ENCODE results near the gene IGFBP5. TPM values are rescaled to one million over a fixed set of nuclear protein-coding genes. Genes with fewer than 3 reads are reported as not detected.

IGFBP5 gene
- total RNA-seq, 1 experiment from 2014 or later, result 3.9 TPM

DNA sequence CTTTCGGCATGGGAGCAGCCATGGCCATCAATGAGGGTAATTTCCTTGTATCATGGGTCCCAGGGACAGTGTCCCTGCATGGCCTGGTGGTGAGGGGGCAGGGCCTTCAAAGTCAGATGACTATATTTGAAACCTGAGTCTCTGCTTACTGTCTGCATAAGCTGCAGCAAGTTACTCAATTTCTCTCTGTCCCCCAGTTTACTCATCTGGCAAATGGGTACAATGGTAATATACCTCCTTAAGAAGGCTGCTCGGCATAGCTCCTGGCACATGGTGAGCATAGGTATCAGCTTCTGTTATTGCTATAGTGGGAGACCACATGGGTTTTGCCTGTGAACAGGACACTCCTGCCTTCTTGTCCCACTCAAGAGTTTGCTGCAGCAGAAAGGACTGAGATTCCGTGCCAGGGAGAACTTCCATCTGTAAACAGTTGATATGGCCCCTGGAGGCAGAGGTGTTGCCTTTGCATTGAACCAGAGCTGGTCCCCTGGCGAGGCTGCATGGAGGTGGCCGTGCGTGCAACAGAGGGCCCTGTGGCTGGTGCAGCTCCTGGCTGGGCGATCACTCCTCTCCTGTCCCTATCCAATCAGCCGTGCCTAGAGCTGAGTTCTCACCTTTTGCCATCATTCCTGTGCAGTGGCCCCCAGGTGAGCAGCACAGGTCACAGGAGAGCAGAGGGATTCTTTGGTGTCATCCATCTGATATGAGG is 22.7 kb upstream of the IGFBP5 start:
- RAD21 ChIA-PET (ENCODE audit: low non-redundant PET in 1 of 2, low total read pairs in 2 of 2, uncharacterized antibody in 2 of 2, unreplicated experiment in 2 of 2), result no interaction called here
- DNase-seq (ENCODE audit: low read depth, low spot score) (no peak), ATAC-seq (no peak)
- BruUV-seq (replicated peaks), result no TSS peak
- POLR2A ChIA-PET, result no interaction called here
- H3K27ac ChIP-seq (ENCODE audit: low read depth, low read length), result no peak overlapping the region
- no peak overlapping the region for H3K4me2 ChIP-seq (ENCODE audit: low read length)
- H2AFZ ChIP-seq (ENCODE audit: low read depth, low read length, poor library complexity, severe bottlenecking), result no peak overlapping the region
- H4K20me1 ChIP-seq (ENCODE audit: insufficient read depth), result no peaks in the 10 kb centered on the region
- CTCF ChIA-PET, result no interaction called here
- no peak overlapping the region for H3K9ac ChIP-seq (ENCODE audit: low read length)
- intact Hi-C loops (cut with micrococcal nuclease), result no loop called here
- H3K9me2 ChIP-seq (ENCODE audit: insufficient read depth), result no peaks in the 10 kb centered on the region
- no peaks in the 10 kb centered on the region for H3K9me3 ChIP-seq (ENCODE audit: control insufficient read depth in 1 of 2, insufficient read depth in 1 of 2, low read depth in 1 of 2, low read length in 2 of 2)
- no peak overlapping the region for H3K4me3 ChIP-seq (replicated peaks in 1 of 2; ENCODE audit: low read depth in 1 of 2, low read length in 2 of 2)
- H3K36me3 ChIP-seq (ENCODE audit: control insufficient read depth in 1 of 2, insufficient read depth in 2 of 2, low read length in 2 of 2), result no peaks in the 10 kb centered on the region
- H3K27me3 ChIP-seq (ENCODE audit: insufficient read depth, low read length), result peaks cover 12% of the 10 kb centered on the region; the same call in 1 of the 2 replicates
- TF ChIP-seq, protein P1, sequence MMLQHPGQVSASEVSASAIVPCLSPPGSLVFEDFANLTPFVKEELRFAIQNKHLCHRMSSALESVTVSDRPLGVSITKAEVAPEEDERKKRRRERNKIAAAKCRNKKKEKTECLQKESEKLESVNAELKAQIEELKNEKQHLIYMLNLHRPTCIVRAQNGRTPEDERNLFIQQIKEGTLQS (IDR thresholded peaks at IDR 0.05), result no peak
- TF ChIP-seq CBX3 (IDR thresholded peaks at IDR 0.05; ENCODE audit: low read depth) (no peak), SRF (IDR thresholded peaks at IDR 0.05; ENCODE audit: low read depth) (no peak), SIN3A (IDR thresholded peaks at IDR 0.05; ENCODE audit: low read depth) (no peak), ZFX (IDR thresholded peaks at IDR 0.05) (no peak), RAD21 (IDR thresholded peaks at IDR 0.05; ENCODE audit: low read depth) (no peak), EGR1 (IDR thresholded peaks at IDR 0.05; ENCODE audit: low read depth) (no peak), POLR2AphosphoS5 (IDR thresholded peaks at IDR 0.05; ENCODE audit: low read depth, low read length) (no peak), CEBPB (IDR thresholded peaks at IDR 0.05; ENCODE audit: low read depth) (no peak), EZH2phosphoT487 (IDR thresholded peaks at IDR 0.05; ENCODE audit: borderline replicate concordance) (no peak), EZH2 (IDR thresholded peaks at IDR 0.05) (no peak), JUND (IDR thresholded peaks at IDR 0.05) (no peak)
- TF ChIP-seq, protein P2, sequence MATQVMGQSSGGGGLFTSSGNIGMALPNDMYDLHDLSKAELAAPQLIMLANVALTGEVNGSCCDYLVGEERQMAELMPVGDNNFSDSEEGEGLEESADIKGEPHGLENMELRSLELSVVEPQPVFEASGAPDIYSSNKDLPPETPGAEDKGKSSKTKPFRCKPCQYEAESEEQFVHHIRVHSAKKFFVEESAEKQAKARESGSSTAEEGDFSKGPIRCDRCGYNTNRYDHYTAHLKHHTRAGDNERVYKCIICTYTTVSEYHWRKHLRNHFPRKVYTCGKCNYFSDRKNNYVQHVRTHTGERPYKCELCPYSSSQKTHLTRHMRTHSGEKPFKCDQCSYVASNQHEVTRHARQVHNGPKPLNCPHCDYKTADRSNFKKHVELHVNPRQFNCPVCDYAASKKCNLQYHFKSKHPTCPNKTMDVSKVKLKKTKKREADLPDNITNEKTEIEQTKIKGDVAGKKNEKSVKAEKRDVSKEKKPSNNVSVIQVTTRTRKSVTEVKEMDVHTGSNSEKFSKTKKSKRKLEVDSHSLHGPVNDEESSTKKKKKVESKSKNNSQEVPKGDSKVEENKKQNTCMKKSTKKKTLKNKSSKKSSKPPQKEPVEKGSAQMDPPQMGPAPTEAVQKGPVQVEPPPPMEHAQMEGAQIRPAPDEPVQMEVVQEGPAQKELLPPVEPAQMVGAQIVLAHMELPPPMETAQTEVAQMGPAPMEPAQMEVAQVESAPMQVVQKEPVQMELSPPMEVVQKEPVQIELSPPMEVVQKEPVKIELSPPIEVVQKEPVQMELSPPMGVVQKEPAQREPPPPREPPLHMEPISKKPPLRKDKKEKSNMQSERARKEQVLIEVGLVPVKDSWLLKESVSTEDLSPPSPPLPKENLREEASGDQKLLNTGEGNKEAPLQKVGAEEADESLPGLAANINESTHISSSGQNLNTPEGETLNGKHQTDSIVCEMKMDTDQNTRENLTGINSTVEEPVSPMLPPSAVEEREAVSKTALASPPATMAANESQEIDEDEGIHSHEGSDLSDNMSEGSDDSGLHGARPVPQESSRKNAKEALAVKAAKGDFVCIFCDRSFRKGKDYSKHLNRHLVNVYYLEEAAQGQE (IDR thresholded peaks at IDR 0.05; ENCODE audit: low read depth), result no peak
- TF ChIP-seq, protein P3, sequence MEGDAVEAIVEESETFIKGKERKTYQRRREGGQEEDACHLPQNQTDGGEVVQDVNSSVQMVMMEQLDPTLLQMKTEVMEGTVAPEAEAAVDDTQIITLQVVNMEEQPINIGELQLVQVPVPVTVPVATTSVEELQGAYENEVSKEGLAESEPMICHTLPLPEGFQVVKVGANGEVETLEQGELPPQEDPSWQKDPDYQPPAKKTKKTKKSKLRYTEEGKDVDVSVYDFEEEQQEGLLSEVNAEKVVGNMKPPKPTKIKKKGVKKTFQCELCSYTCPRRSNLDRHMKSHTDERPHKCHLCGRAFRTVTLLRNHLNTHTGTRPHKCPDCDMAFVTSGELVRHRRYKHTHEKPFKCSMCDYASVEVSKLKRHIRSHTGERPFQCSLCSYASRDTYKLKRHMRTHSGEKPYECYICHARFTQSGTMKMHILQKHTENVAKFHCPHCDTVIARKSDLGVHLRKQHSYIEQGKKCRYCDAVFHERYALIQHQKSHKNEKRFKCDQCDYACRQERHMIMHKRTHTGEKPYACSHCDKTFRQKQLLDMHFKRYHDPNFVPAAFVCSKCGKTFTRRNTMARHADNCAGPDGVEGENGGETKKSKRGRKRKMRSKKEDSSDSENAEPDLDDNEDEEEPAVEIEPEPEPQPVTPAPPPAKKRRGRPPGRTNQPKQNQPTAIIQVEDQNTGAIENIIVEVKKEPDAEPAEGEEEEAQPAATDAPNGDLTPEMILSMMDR (IDR thresholded peaks at IDR 0.05 in 2 of 3, conservative IDR thresholded peaks at IDR 0.05 in 1 of 3; ENCODE audit: borderline replicate concordance in 1 of 3, insufficient read depth in 1 of 3, low read depth in 2 of 3, low read length in 2 of 3), result no peak
- TF ChIP-seq, protein P4, sequence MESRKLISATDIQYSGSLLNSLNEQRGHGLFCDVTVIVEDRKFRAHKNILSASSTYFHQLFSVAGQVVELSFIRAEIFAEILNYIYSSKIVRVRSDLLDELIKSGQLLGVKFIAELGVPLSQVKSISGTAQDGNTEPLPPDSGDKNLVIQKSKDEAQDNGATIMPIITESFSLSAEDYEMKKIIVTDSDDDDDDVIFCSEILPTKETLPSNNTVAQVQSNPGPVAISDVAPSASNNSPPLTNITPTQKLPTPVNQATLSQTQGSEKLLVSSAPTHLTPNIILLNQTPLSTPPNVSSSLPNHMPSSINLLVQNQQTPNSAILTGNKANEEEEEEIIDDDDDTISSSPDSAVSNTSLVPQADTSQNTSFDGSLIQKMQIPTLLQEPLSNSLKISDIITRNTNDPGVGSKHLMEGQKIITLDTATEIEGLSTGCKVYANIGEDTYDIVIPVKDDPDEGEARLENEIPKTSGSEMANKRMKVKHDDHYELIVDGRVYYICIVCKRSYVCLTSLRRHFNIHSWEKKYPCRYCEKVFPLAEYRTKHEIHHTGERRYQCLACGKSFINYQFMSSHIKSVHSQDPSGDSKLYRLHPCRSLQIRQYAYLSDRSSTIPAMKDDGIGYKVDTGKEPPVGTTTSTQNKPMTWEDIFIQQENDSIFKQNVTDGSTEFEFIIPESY (IDR thresholded peaks at IDR 0.05; ENCODE audit: extremely low read depth, insufficient replicate concordance, low read length), result no peak
- TF ChIP-seq, protein P5, sequence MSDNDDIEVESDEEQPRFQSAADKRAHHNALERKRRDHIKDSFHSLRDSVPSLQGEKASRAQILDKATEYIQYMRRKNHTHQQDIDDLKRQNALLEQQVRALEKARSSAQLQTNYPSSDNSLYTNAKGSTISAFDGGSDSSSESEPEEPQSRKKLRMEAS (IDR thresholded peaks at IDR 0.05), result no peak
- peaks cover 0 to 14% of the 10 kb centered on the region in 2 experiments; a peak in 2 of 4 replicates for H3K4me1 ChIP-seq (ENCODE audit: control insufficient read depth in 1 of 2, insufficient read depth in 2 of 2, low read length in 2 of 2)
- no peaks in the 10 kb centered on the region for H3K79me2 ChIP-seq (ENCODE audit: insufficient read depth, low read length)
